Natural killer cell (primary cell): ENCODE measurements around the gene TRIM72. TPM values are rescaled to one million over a fixed set of nuclear protein-coding genes. Genes with fewer than 3 reads are reported as not detected.
A peak's percentile ranks its signal among the peaks of the same experiment; 100 is the strongest.

Experiments
- ATAC-seq, 3 donors: fragments of 150-1000 bp in 2 of 3; fragments of 200-7000 bp in 1 of 3; cut with Tn5 transposase; 1 replicate in 1 of 3; 2 replicates in 2 of 3; pipeline ENCODE4 v1.10.0; 2021; ENCODE audit warnings: mild to moderate bottlenecking in 2 of 3, moderate library complexity in 2 of 3
- DNase-seq, 2 donors: peaks; one replicate each; pipeline versions ENCODE4 v3.0.0 to v3.0.0-alpha.2; 2013 to 2021; ENCODE audit warnings: mixed read lengths in 1 of 2
- H3K27ac ChIP-seq: one replicate; pipeline ENCODE4 v1.5.1; 2013; ENCODE audit warnings: mild to moderate bottlenecking, low read length
- H3K27me3 ChIP-seq: one replicate; pipeline ENCODE4 v1.6.1; 2013; ENCODE audit warnings: low read length; ENCODE audit not compliant: control insufficient read depth, insufficient read depth
- H3K36me3 ChIP-seq: one replicate; pipeline ENCODE4 v1.6.1; 2013; ENCODE audit warnings: low read length; ENCODE audit not compliant: control insufficient read depth, insufficient read depth
- H3K4me1 ChIP-seq: one replicate; pipeline ENCODE4 v1.6.1; 2013; ENCODE audit warnings: low read length; ENCODE audit not compliant: control insufficient read depth, insufficient read depth
- H3K4me3 ChIP-seq: one replicate; pipeline ENCODE4 v1.5.1; 2013; ENCODE audit warnings: low read length
- H3K9me3 ChIP-seq: one replicate; pipeline ENCODE4 v1.6.1; 2013; ENCODE audit warnings: low read length; ENCODE audit not compliant: control insufficient read depth, insufficient read depth
- H3K27ac Mint-ChIP-seq, 2 donors: one replicate each; pipeline ENCODE4 v1.8.0; 2022; ENCODE audit warnings: mild to moderate bottlenecking in 2 of 2, mixed read lengths in 2 of 2, moderate library complexity in 1 of 2
- H3K27me3 Mint-ChIP-seq, 2 donors: one replicate each; pipeline ENCODE4 v1.8.0; 2022; ENCODE audit warnings: low read depth in 2 of 2, mixed read lengths in 2 of 2
- H3K36me3 Mint-ChIP-seq: one replicate; pipeline ENCODE4 v1.8.0; 2022; ENCODE audit warnings: mixed read lengths
- H3K4me1 Mint-ChIP-seq, 2 donors: one replicate each; pipeline ENCODE4 v1.8.0; 2022; ENCODE audit warnings: mixed read lengths in 2 of 2
- H3K4me3 Mint-ChIP-seq: one replicate; pipeline ENCODE4 v1.8.0; 2022; ENCODE audit warnings: mild to moderate bottlenecking, moderate library complexity, mixed read lengths
- H3K9me3 Mint-ChIP-seq, 2 donors: one replicate each; pipeline ENCODE4 v1.8.0; 2022; ENCODE audit warnings: mixed read lengths in 2 of 2
- WGBS: methylation state at CpG from one replicate; pipeline ENCODE4 v1.1.7; 2013; ENCODE audit warnings: missing lambda C conversion rate; ENCODE audit not compliant: insufficient coverage; 5-methylcytosine and 5-hydroxymethylcytosine counted together
- intact Hi-C: fragments of 100-400 bp; cut with micrococcal nuclease; formaldehyde crosslinking; loops from one replicate; pipeline ENCODE4 v1.14.2; 2022
- total RNA-seq, 4 donors: library from RNA; stranded (reverse); fragments of 120-200 nt in 1 of 4; gene quantifications; one replicate each; pipeline versions ENCODE4 v1.2.3 to v1.2.4, GENCODE V29; 2013 to 2022
- TF ChIP-seq, protein P1 (sequence below): fragments of 200-600 bp; IDR thresholded peaks from one replicate; pipeline ENCODE4 v1.8.0; 2022; ENCODE audit warnings: antibody characterized with exemption

Gene TRIM72
- total RNA-seq, 3 donors from 2014 or later (not counting 1 experiment from before 2014, with no cell fraction given), result 0.05 to 0.07 TPM; not detected in 1

DNA sequence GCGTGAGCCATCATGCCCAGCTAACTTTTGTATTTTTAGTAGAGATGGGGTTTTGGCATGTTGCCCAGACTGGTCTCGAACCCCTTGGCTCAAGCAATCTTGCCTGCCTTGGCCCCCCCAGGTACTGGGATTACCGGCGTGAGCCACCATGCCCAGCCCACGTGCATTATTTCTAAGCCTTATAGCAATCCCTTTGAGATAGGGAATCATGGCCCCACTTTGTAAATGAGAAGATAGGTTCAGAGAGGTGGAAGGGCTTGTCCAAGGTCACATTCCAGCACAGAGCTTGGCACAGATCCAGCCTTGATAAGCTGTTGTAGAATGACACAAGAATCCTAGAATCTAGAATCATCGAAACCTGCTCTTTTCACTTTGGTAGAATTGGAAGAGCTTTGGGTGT is 7.1 kb upstream of the TRIM72 start:
- H3K9me3 Mint-ChIP-seq, result no peaks in the 10 kb centered on the region
- H3K4me3 Mint-ChIP-seq, result no peak overlapping the region
- DNase-seq (no peak), ATAC-seq (no peak)
- Histone ChIP-seq H3K27ac (no peak overlapping the region), H3K4me3 (no peak overlapping the region), H3K36me3 (no peaks in the 10 kb centered on the region), H3K4me1 (peaks cover 9% of the 10 kb centered on the region), H3K27me3 (no peaks in the 10 kb centered on the region), H3K9me3 (no peaks in the 10 kb centered on the region)
- 70% methylated on average over 6 of the region's 6 CpGs for WGBS
- peaks cover 14 to 36% of the 10 kb centered on the region in 2 donors for H3K4me1 Mint-ChIP-seq
- TF ChIP-seq, protein P1, sequence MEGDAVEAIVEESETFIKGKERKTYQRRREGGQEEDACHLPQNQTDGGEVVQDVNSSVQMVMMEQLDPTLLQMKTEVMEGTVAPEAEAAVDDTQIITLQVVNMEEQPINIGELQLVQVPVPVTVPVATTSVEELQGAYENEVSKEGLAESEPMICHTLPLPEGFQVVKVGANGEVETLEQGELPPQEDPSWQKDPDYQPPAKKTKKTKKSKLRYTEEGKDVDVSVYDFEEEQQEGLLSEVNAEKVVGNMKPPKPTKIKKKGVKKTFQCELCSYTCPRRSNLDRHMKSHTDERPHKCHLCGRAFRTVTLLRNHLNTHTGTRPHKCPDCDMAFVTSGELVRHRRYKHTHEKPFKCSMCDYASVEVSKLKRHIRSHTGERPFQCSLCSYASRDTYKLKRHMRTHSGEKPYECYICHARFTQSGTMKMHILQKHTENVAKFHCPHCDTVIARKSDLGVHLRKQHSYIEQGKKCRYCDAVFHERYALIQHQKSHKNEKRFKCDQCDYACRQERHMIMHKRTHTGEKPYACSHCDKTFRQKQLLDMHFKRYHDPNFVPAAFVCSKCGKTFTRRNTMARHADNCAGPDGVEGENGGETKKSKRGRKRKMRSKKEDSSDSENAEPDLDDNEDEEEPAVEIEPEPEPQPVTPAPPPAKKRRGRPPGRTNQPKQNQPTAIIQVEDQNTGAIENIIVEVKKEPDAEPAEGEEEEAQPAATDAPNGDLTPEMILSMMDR, result no peak
- peaks cover 0 to 1% of the 10 kb centered on the region in 2 donors for H3K27me3 Mint-ChIP-seq
- no peak overlapping the region for H3K27ac Mint-ChIP-seq
- intact Hi-C loops, result no loop called here
- H3K36me3 Mint-ChIP-seq, result no peaks in the 10 kb centered on the region

DNA sequence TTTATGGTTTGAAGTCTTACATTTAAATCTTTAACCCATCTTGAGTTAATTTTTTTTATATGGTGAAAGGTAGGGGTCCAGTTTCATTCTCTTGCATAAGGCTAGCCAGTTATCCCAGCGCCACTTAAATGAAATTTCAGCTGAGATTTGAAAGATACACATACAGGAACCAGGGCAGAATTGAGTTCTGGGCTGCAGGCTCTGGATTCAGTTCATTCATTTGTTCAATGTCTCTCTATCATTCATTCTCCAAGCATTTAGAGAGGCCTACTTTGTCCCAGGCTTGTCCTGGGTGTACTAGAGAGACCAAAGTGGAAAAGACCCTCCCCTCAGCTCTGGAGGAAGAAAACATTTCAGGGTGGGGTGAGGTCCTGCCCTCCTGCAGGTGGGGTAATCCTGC is 577 bp upstream of the TRIM72 start:
- Histone ChIP-seq H3K9me3 (no peaks in the 10 kb centered on the region), H3K27me3 (peaks cover 26% of the 10 kb centered on the region), H3K4me1 (peaks cover 29% of the 10 kb centered on the region), H3K27ac (no peak overlapping the region), H3K4me3 (no peak overlapping the region), H3K36me3 (no peaks in the 10 kb centered on the region)
- TF ChIP-seq, protein P1, result no peak
- ATAC-seq (no peak), DNase-seq (no peak)
- peaks cover 25 to 28% of the 10 kb centered on the region in 2 donors for H3K27me3 Mint-ChIP-seq
- no peaks in the 10 kb centered on the region for H3K9me3 Mint-ChIP-seq
- intact Hi-C loops, result no loop called here
- WGBS, result 100% methylated on average over 1 of the region's 1 CpG
- no peaks in the 10 kb centered on the region for H3K36me3 Mint-ChIP-seq
- no peak overlapping the region for H3K27ac Mint-ChIP-seq
- H3K4me3 Mint-ChIP-seq, result peak overlapping the region; percentile 25
- peaks cover 18 to 23% of the 10 kb centered on the region in 2 donors for H3K4me1 Mint-ChIP-seq

DNA sequence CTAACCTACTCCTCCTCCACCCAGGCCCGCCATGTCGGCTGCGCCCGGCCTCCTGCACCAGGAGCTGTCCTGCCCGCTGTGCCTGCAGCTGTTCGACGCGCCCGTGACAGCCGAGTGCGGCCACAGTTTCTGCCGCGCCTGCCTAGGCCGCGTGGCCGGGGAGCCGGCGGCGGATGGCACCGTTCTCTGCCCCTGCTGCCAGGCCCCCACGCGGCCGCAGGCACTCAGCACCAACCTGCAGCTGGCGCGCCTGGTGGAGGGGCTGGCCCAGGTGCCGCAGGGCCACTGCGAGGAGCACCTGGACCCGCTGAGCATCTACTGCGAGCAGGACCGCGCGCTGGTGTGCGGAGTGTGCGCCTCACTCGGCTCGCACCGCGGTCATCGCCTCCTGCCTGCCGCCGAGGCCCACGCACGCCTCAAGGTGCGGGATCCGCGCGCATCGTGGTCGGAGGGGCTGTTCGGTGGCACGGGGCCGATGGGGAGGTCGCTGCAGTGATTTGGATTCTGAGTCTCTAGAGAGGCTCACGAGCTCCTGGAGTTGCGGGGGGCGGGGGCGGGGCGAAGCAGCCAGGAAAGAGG is 878 bp downstream of the TRIM72 start:
- H3K9me3 Mint-ChIP-seq, result no peaks in the 10 kb centered on the region
- 17% methylated on average over 58 of the region's 58 CpGs for WGBS
- H3K4me3 Mint-ChIP-seq, result peak overlapping the region; percentile 68
- H3K27me3 Mint-ChIP-seq, result peaks cover 25 to 37% of the 10 kb centered on the region in 2 donors
- TF ChIP-seq, protein P1, result no peak
- peaks cover 29% of the 10 kb centered on the region for H3K4me1 ChIP-seq
- peaks cover 26% of the 10 kb centered on the region for H3K27me3 ChIP-seq
- H3K4me3 ChIP-seq, result no peak overlapping the region
- intact Hi-C loops, result no loop called here
- H3K4me1 Mint-ChIP-seq, result peaks cover 18 to 22% of the 10 kb centered on the region in 2 donors
- H3K27ac Mint-ChIP-seq, result no peak overlapping the region
- H3K27ac ChIP-seq, result no peak overlapping the region
- peak in 1 of 2 donors; percentile 41 for DNase-seq
- H3K9me3 ChIP-seq, result no peaks in the 10 kb centered on the region
- no peaks in the 10 kb centered on the region for H3K36me3 ChIP-seq
- no peaks in the 10 kb centered on the region for H3K36me3 Mint-ChIP-seq
- ATAC-seq, result peak; percentile 28 to 50 (median 30)
